GM12873 (cell line): ENCODE data around the gene EGLN3.

Experiments used
- TF ChIP-seq, protein P1 (sequence below): IDR thresholded peaks from 2 replicates; pipeline ENCODE4 v1.5.1; 2012; ENCODE audit warnings: low read depth, mild to moderate bottlenecking, moderate library complexity, low read length, control low read depth; ENCODE audit not compliant: insufficient read depth; ENCODE audit errors: missing control alignments

EGLN3 gene

GRCh38 chr14:33990790-33991189 is 39.9 kb upstream of the EGLN3 start:
- TF ChIP-seq, protein P1, sequence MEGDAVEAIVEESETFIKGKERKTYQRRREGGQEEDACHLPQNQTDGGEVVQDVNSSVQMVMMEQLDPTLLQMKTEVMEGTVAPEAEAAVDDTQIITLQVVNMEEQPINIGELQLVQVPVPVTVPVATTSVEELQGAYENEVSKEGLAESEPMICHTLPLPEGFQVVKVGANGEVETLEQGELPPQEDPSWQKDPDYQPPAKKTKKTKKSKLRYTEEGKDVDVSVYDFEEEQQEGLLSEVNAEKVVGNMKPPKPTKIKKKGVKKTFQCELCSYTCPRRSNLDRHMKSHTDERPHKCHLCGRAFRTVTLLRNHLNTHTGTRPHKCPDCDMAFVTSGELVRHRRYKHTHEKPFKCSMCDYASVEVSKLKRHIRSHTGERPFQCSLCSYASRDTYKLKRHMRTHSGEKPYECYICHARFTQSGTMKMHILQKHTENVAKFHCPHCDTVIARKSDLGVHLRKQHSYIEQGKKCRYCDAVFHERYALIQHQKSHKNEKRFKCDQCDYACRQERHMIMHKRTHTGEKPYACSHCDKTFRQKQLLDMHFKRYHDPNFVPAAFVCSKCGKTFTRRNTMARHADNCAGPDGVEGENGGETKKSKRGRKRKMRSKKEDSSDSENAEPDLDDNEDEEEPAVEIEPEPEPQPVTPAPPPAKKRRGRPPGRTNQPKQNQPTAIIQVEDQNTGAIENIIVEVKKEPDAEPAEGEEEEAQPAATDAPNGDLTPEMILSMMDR, result no peak

- TF ChIP-seq, protein P1, result no peak
Measured at GRCh38 chr14:33987565-33988080, 36.7 kb upstream of the EGLN3 start.

- TF ChIP-seq, protein P1, result no peak
Measured at GRCh38 chr14:33986804-33987203, 35.9 kb upstream of the EGLN3 start.

DNA sequence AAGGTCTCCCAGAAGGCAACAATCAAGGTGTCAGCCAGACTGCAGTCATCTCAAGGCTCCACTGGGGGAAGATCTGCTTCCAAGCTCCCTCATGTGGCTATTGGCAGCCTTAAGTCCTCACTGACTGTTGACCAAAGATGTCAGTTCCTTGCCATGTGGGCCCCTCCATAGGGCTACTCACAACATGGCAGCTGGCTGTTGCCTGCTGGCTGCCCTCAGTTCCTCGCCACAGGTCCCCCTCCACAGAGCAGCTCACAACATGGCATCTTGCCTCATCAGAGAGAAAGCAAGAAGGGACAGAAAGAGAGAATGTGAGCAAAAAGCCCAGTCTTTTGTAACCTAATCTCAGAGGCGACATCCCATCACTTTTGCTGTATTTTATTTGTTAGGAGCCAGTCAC is 34.4 kb upstream of the EGLN3 start:
- TF ChIP-seq, protein P1, result no peak

GRCh38 chr14:33979613-33980276 is 28.9 kb upstream of the EGLN3 start:
- TF ChIP-seq, protein P1, result no peak

DNA sequence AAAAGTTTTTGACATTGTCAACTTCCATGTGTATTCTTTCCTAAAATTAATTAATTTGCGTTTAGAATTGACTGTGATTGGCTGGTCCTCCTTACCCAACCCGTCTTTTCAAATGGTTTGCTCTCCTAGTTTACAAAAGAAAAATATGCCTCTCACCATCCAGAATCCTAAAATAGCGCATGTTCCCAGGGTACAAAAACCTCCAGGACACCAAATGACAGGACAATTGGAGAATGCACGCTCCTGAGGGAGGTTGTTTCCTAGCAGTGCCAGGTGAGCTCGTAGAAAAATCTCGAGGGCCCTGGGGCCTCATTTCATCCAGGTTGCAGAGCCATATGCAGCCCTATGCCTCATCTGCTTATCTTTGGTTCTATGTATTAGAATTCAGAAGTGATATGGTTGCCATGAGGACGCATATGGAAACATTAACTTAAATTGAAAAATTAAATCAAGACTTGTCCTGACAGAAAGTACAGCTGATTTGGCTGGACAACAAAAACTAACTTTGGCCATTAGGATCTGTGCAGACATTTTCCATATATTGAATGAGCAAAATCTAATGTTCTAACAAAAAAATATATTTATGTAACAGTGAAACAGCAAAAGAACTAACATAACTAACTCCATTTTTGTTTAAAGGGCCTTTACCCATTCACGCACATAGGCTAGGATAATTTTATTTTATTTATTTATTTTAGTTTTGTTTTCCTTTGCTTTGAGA is 28.2 kb upstream of the EGLN3 start:
- TF ChIP-seq, protein P1, result no peak

DNA sequence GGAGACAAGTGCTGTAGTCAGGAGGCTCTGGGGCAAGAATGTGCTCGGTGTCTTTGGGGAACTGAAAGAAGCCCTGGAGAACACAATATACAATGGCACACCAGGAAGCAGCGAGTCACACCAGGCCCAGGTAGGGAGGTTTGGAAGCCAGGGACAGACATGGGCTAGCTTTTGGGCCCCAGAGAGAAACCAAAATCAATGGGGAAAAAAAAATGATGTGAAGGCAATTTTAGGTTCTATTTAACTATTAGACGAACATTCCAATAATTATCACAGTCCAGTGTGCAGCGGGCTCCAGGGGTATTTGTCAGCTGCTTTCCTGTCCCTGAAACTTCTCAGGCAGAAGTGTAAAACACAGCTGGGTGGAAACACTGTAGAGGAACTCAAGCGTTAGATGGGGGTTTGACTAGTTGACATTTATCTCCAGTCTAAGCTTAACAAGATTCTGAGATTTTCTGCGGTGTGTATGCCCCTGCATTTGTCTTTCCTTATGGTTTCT is 21.8 kb upstream of the EGLN3 start:
- TF ChIP-seq, protein P1, result no peak
